ENCODE data around the gene DDX49.
"Not testable (repeated sequence)": the region's sequence is repeated elsewhere in the genome, so short reads cannot be mapped to it uniquely, and the experiment has no call there.

DDX49 gene

GRCh38 chr19:18910801-18911436 lies 8.6 kb upstream of the DDX49 start:
- no peak for DNase-seq (ENCODE audit: low spot score)

- no peak for DNase-seq (ENCODE audit: low spot score)
Observed at GRCh38 chr19:18912933-18913332, 6.6 kb upstream of the DDX49 start.

GRCh38 chr19:18913466-18913865 lies 6.0 kb upstream of the DDX49 start:
- DNase-seq (ENCODE audit: low spot score) = no peak

- DNase-seq (ENCODE audit: low spot score) = peak; percentile 16
Observed at GRCh38 chr19:18915639-18916038, 3.9 kb upstream of the DDX49 start.

- not testable (repeated sequence) for DNase-seq (ENCODE audit: low spot score)
Observed at GRCh38 chr19:18917593-18917992, 1.9 kb upstream of the DDX49 start.

GRCh38 chr19:18919900-18920214 lies 342 bp downstream of the DDX49 start:
- DNase-seq (ENCODE audit: low spot score) = no peak

GRCh38 chr19:18920400-18920799 lies 885 bp downstream of the DDX49 start:
- no peak for DNase-seq (ENCODE audit: low spot score)

GRCh38 chr19:18921593-18921992 lies 2.1 kb downstream of the DDX49 start:
- no peak for DNase-seq (ENCODE audit: low spot score)

- DNase-seq (ENCODE audit: low spot score) = no peak
Observed at GRCh38 chr19:18922228-18922985, 2.9 kb downstream of the DDX49 start.

- DNase-seq (ENCODE audit: low spot score) = no peak
Observed at GRCh38 chr19:18924684-18925213, 5.2 kb downstream of the DDX49 start.

GRCh38 chr19:18928018-18928805 lies 8.7 kb downstream of the DDX49 start:
- no peak for DNase-seq (ENCODE audit: low spot score)

- DNase-seq (ENCODE audit: low spot score) = no peak
Observed at GRCh38 chr19:18929311-18929710, 9.8 kb downstream of the DDX49 start.

GRCh38 chr19:18931316-18932162 lies 12.0 kb downstream of the DDX49 start:
- DNase-seq (ENCODE audit: low spot score) = no peak

- DNase-seq (ENCODE audit: low spot score) = peak; percentile 73
Observed at GRCh38 chr19:18932216-18932841, 12.8 kb downstream of the DDX49 start.

- no peak for DNase-seq (ENCODE audit: low spot score)
Observed at GRCh38 chr19:18933297-18933696, 13.8 kb downstream of the DDX49 start.

GRCh38 chr19:18939163-18939562 lies 19.6 kb downstream of the DDX49 start:
- DNase-seq (ENCODE audit: low spot score) = no peak

GRCh38 chr19:18939922-18940768 lies 20.6 kb downstream of the DDX49 start:
- no peak for DNase-seq (ENCODE audit: low spot score)

- DNase-seq (ENCODE audit: low spot score) = peak; percentile 73
Observed at GRCh38 chr19:18940769-18941627, 21.5 kb downstream of the DDX49 start, which contains the start of gene HOMER3. TSS of gene HOMER3 (minus strand) at chr19:18941217. CDS start at chr19:18938982, 2,235 bp downstream.

- DNase-seq (ENCODE audit: low spot score) = no peak
Observed at GRCh38 chr19:18941628-18942354, 22.3 kb downstream of the DDX49 start.

All from CD4-positive, alpha-beta T cell treated with Interleukin-2 at 100 ng/mL for 4 hours (primary cell).